GM10248 (cell line): ENCODE measurements around the gene TBC1D1.

Source experiments
- CTCF ChIA-PET: fragments of 300-600 bp; sonication (Branson Sonifier 250); formaldehyde crosslinking; extraction: SDS; loops from one replicate; lab custom pipeline; 2021; ENCODE audit warnings: antibody characterized with exemption; lab: Yijun Ruan, JAX
- POLR2A ChIA-PET: fragments of 350-650 bp; sonication (Branson Sonifier 250); formaldehyde crosslinking; extraction: SDS; loops from one replicate; lab custom pipeline; 2020; ENCODE audit warnings: antibody characterized with exemption; lab: Yijun Ruan, JAX
- DNase-seq: peaks from one replicate; pipeline ENCODE4 v3.0.0; 2012; ENCODE audit errors: extremely low spot score
- CTCF ChIP-seq: IDR thresholded peaks from 2 replicates; pipeline ENCODE4 v1.5.1; 2012; ENCODE audit warnings: mild to moderate bottlenecking, low read depth; ENCODE audit errors: extremely low read depth, missing control alignments, control extremely low read depth

TBC1D1 gene

GRCh38 chr4:37934096-37934495 is 43.2 kb downstream of the TBC1D1 start:
- TF ChIP-seq CTCF = no peak
- no peak for DNase-seq
- CTCF ChIA-PET = no interaction called here
- POLR2A ChIA-PET = no interaction called here

GRCh38 chr4:37934609-37935008 is 43.7 kb downstream of the TBC1D1 start:
- DNase-seq = no peak
- TF ChIP-seq CTCF = no peak
- ChIA-PET POLR2A (no interaction called here), CTCF (interaction anchor here (1.1 kb wide), 1 partner anchor 17 kb away, joined by 3 read pairs; no protein-coding TSS in a partner anchor)

- DNase-seq = no peak
- ChIA-PET CTCF (interaction anchor here (1.1 kb wide), 1 partner anchor 17 kb away, joined by 3 read pairs; no protein-coding TSS in a partner anchor), POLR2A (no interaction called here)
- no peak for TF ChIP-seq CTCF
These were observed 44.1 kb downstream of the TBC1D1 start for GRCh38 chr4:37935026-37935425.

- CTCF ChIA-PET = no interaction called here
- no peak for DNase-seq
- TF ChIP-seq CTCF = no peak
- POLR2A ChIA-PET = no interaction called here
These were observed 46.1 kb downstream of the TBC1D1 start for GRCh38 chr4:37936889-37937498.

GRCh38 chr4:37938208-37938607 is 47.3 kb downstream of the TBC1D1 start:
- no peak for DNase-seq
- CTCF ChIA-PET = no interaction called here
- TF ChIP-seq CTCF = no peak
- POLR2A ChIA-PET = no interaction called here

- TF ChIP-seq CTCF = no peak
- ChIA-PET POLR2A (no interaction called here), CTCF (interaction anchor here (1.8 to 2.6 kb wide), 2 partner anchors 19 to 31 kb away, joined by 3 to 5 read pairs; no protein-coding TSS in a partner anchor)
- DNase-seq = no peak
These were observed 55.8 kb downstream of the TBC1D1 start for GRCh38 chr4:37946503-37947179.
